GM12874 (cell line): ENCODE data around the gene VPS54.

Experiments
- CTCF ChIP-seq: IDR thresholded peaks from 2 replicates; pipeline ENCODE4 v1.5.1; 2011; ENCODE audit warnings: low read depth, mild to moderate bottlenecking, control low read depth, low read length, moderate library complexity; ENCODE audit not compliant: insufficient read depth

The VPS54 gene

GRCh38 chr2:64019975-64020528 lies 824 bp upstream of the VPS54 start:
- TF ChIP-seq CTCF: no peak

GRCh38 chr2:64018701-64019082 lies 536 bp downstream of the VPS54 start:
- TF ChIP-seq CTCF: no peak

GRCh38 chr2:64017811-64018700 lies 1.2 kb downstream of the VPS54 start:
- no peak for TF ChIP-seq CTCF

GRCh38 chr2:64015898-64016297 lies 3.3 kb downstream of the VPS54 start:
- no peak for TF ChIP-seq CTCF

- no peak for TF ChIP-seq CTCF
Measured at GRCh38 chr2:64015391-64015790, 3.8 kb downstream of the VPS54 start.

GRCh38 chr2:64014628-64015027 lies 4.6 kb downstream of the VPS54 start:
- TF ChIP-seq CTCF: no peak

GRCh38 chr2:64013053-64013452 lies 6.2 kb downstream of the VPS54 start:
- TF ChIP-seq CTCF: no peak
